HEK293 (cell line): ENCODE measurements around the gene IRS1.

Experiments used
- CTCF ChIA-PET: fragments of 350-600 bp; formaldehyde crosslinking; extraction: SDS; loops from one replicate; lab custom pipeline; 2021; ENCODE audit warnings: antibody characterized with exemption; lab: Yijun Ruan, JAX
- POLR2A ChIA-PET: fragments of 300-600 bp; formaldehyde crosslinking; extraction: SDS; loops from one replicate; lab custom pipeline; 2020; ENCODE audit warnings: antibody characterized with exemption, inconsistent platforms; lab: Yijun Ruan, JAX
- H3K27ac ChIP-seq: fragments of 200-500 bp; sonication (Bioruptor generic); 2 replicates; pipeline ENCODE4 v1.5.1; 2014; ENCODE audit warnings: low read depth, low read length, control low read depth, inconsistent platforms; ENCODE audit errors: extremely low read depth
- H3K36me3 ChIP-seq, 2 experiments: fragments of 200-500 bp in 1 of 2; sonication (Bioruptor generic) in 1 of 2; 1 replicate in 1 of 2; 2 replicates in 1 of 2; pipeline ENCODE4 v1.5.1; 2014 to 2017; ENCODE audit warnings: inconsistent platforms in 2 of 2, low read length in 2 of 2; ENCODE audit not compliant: control insufficient read depth in 2 of 2, insufficient read depth in 1 of 2
- H3K4me1 ChIP-seq: fragments of 200-500 bp; sonication (Bioruptor generic); 2 replicates; pipeline ENCODE4 v1.5.1; 2014; ENCODE audit warnings: mild to moderate bottlenecking, low read length, inconsistent platforms; ENCODE audit not compliant: control insufficient read depth, insufficient read depth
- H3K4me3 ChIP-seq: 2 replicates; pipeline ENCODE4 v1.5.1; 2011; ENCODE audit warnings: low read depth, mild to moderate bottlenecking, control low read depth, low read length, moderate library complexity
- H3K9me3 ChIP-seq: fragments of 200-500 bp; sonication (Bioruptor generic); 2 replicates; pipeline ENCODE4 v1.5.1; 2014; ENCODE audit warnings: low read depth, low read length, inconsistent platforms; ENCODE audit not compliant: control insufficient read depth, insufficient read depth
- BCL11A ChIP-seq: fragments of 450-650 bp; formaldehyde crosslinking; IDR thresholded peaks from 2 replicates; pipeline ENCODE4 v1.5.1; 2016; ENCODE audit warnings: low read depth, missing biosample characterization, missing genetic modification characterization
- GLIS2 ChIP-seq: fragments of 450-650 bp; formaldehyde crosslinking; IDR thresholded peaks from 2 replicates; pipeline ENCODE4 v1.5.1; 2016; ENCODE audit warnings: missing biosample characterization, missing genetic modification characterization
- HOXC10 ChIP-seq: sonication (generic); formaldehyde crosslinking; IDR thresholded peaks from 2 replicates; pipeline ENCODE4 v1.8.1; 2023; ENCODE audit warnings: mild to moderate bottlenecking, missing genetic modification reagents
- KLF8 ChIP-seq: fragments of 450-650 bp; formaldehyde crosslinking; IDR thresholded peaks from 2 replicates; pipeline ENCODE4 v1.5.1; 2016; ENCODE audit warnings: missing biosample characterization, missing genetic modification characterization
- SETDB1 ChIP-seq: IDR thresholded peaks from one replicate; pipeline ENCODE4 v1.6.1; 2017; ENCODE audit warnings: mild to moderate bottlenecking, low read length, moderate library complexity, mixed read lengths; ENCODE audit not compliant: insufficient read length
- ZBTB1 ChIP-seq: fragments of 450-650 bp; formaldehyde crosslinking; IDR thresholded peaks from 2 replicates; pipeline ENCODE4 v1.5.1; 2016; ENCODE audit warnings: missing biosample characterization, missing genetic modification characterization
- ZBTB11 ChIP-seq: fragments of 450-650 bp; formaldehyde crosslinking; conservative IDR thresholded peaks from 2 replicates; pipeline ENCODE4 v1.5.1; 2016; ENCODE audit warnings: low read depth, missing biosample characterization, missing genetic modification characterization
- ZBTB17 ChIP-seq: fragments of 450-650 bp; formaldehyde crosslinking; IDR thresholded peaks from 2 replicates; pipeline ENCODE4 v1.5.1; 2016; ENCODE audit warnings: missing biosample characterization, missing genetic modification characterization
- ZBTB20 ChIP-seq: fragments of 450-650 bp; formaldehyde crosslinking; IDR thresholded peaks from 2 replicates; pipeline ENCODE4 v1.5.1; 2016; ENCODE audit warnings: missing biosample characterization, missing genetic modification characterization
- ZFP69B ChIP-seq: fragments of 450-650 bp; formaldehyde crosslinking; IDR thresholded peaks from 2 replicates; pipeline ENCODE4 v1.5.1; 2016; ENCODE audit warnings: missing biosample characterization, missing genetic modification characterization
- ZNF112 ChIP-seq: fragments of 450-650 bp; formaldehyde crosslinking; IDR thresholded peaks from 2 replicates; pipeline ENCODE4 v1.5.0; 2017; ENCODE audit warnings: missing biosample characterization, missing genetic modification characterization
- ZNF433 ChIP-seq: fragments of 450-650 bp; formaldehyde crosslinking; IDR thresholded peaks from 2 replicates; pipeline ENCODE4 v1.5.1; 2016; ENCODE audit warnings: missing biosample characterization, missing genetic modification characterization, low read depth
- ZNF555 ChIP-seq: fragments of 450-650 bp; formaldehyde crosslinking; conservative IDR thresholded peaks from 2 replicates; pipeline ENCODE4 v1.5.1; 2017; ENCODE audit warnings: missing biosample characterization, mild to moderate bottlenecking, missing genetic modification characterization, inconsistent platforms
- ZNF610 ChIP-seq: fragments of 450-650 bp; formaldehyde crosslinking; IDR thresholded peaks from 2 replicates; pipeline ENCODE4 v1.5.1; 2016; ENCODE audit warnings: missing biosample characterization, missing genetic modification characterization, borderline replicate concordance
- ZNF629 ChIP-seq: fragments of 450-650 bp; formaldehyde crosslinking; IDR thresholded peaks from 2 replicates; pipeline ENCODE4 v1.5.1; 2017; ENCODE audit warnings: missing biosample characterization, missing genetic modification characterization
- ZNF830 ChIP-seq: fragments of 450-650 bp; IDR thresholded peaks from 2 replicates; pipeline ENCODE4 v1.5.0; 2018; ENCODE audit warnings: missing biosample characterization, missing genetic modification characterization, low read depth, mild to moderate bottlenecking, moderate library complexity
- ZNF843 ChIP-seq: fragments of 450-650 bp; formaldehyde crosslinking; IDR thresholded peaks from 2 replicates; pipeline ENCODE4 v1.5.1; 2016; ENCODE audit warnings: missing biosample characterization, missing genetic modification characterization
- ZSCAN30 ChIP-seq: fragments of 450-650 bp; IDR thresholded peaks from 2 replicates; pipeline ENCODE4 v1.5.1; 2018; ENCODE audit warnings: missing biosample characterization, mild to moderate bottlenecking, missing genetic modification characterization, moderate library complexity
- TF ChIP-seq, protein P1 (sequence below): fragments of 450-650 bp; formaldehyde crosslinking; IDR thresholded peaks from 2 replicates; pipeline ENCODE4 v1.5.1; 2016; ENCODE audit warnings: missing biosample characterization, missing genetic modification characterization
- TF ChIP-seq, protein P2 (sequence below): fragments of 450-650 bp; formaldehyde crosslinking; IDR thresholded peaks from 2 replicates; pipeline ENCODE4 v1.5.1; 2016; ENCODE audit warnings: missing biosample characterization, missing genetic modification characterization
- TF ChIP-seq, protein P3 (sequence below): fragments of 450-650 bp; formaldehyde crosslinking; IDR thresholded peaks from 2 replicates; pipeline ENCODE4 v1.5.1; 2016; ENCODE audit warnings: missing biosample characterization, missing genetic modification characterization

The IRS1 gene

GRCh38 chr2:226836548-226836885 is 36.9 kb upstream of the IRS1 start (continued):
- no peak for TF ChIP-seq HOXC10 (CRISPR knock-in tag)
- TF ChIP-seq ZNF433, result no peak
- no peak for TF ChIP-seq ZBTB11 (tag by site-specific recombination)
- TF ChIP-seq KLF8, result no peak
- TF ChIP-seq ZNF555 (tag by site-specific recombination), result no peak

DNA sequence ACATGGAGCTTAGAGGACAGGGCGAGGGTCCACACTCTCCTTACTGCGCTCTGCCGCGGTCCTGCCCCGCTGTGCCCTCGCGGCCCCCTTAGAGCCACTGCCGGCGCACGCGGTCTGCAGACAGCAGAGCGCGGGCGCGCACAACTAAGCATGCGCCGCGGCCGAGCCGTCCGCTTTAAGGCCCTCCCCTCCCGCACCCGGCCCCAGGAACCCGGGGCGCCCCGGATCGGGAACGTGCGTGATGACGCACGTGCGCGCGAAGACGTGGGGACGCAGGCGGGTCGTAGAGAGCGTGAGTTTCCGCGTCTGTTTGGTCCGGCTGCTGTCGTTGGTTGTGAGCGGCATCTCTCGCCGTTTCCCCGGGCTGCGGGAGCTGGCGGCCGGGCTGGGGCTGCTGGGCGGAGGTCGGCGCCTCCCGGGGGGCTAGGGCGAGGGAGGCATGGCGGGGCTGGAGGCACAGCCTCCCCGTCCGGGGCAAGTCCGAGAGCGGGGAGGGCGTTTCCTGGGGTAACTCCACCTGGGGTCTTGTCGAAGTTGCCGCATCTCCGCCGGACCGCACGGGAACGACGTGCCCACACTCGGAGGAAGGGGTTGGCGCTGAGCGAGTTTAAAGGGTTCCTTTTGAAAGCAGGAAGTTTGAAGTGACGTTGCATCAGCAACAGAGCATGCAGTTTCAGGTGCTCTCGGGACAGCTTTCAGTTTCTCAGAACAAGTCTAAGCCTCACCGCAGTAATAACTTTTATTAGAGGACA is 36.4 kb upstream of the IRS1 start, which contains the start of gene RHBDD1:
RHBDD1 (plus strand) TSS at position 259 of the 752 bp plus-strand sequence. CDS start 28,640 bp downstream, outside the sequence.
- H3K36me3 ChIP-seq, result peaks cover 0 to 10% of the 10 kb centered on the region in 2 experiments; a peak in 1 of 3 replicates
- peak within 1 kb of the TSS; percentile 73 for H3K27ac ChIP-seq
- no peaks in the 10 kb centered on the region for H3K9me3 ChIP-seq
- peak within 1 kb of the TSS; percentile 69 for H3K4me3 ChIP-seq
- ChIA-PET CTCF (interaction anchor here (0.6 kb wide), 1 partner anchor 492 kb away, joined by 4 read pairs; no protein-coding TSS in a partner anchor), POLR2A (interaction anchor here (1.0 kb wide), 1 partner anchor 26 kb away, joined by 3 read pairs; no protein-coding TSS in a partner anchor)
- H3K4me1 ChIP-seq, result 0 out of 2 replicates have a peak, but pooled peaks cover 4% of the 10 kb centered on the region
- TF ChIP-seq SETDB1 (peak; percentile 93), ZNF112 (no peak), ZBTB17 (tag by site-specific recombination) (peak; percentile 62), ZNF629 (tag by site-specific recombination) (peak; percentile 76), ZNF610 (tag by site-specific recombination) (peak; percentile 83), ZFP69B (tag by site-specific recombination) (peak; percentile 96), ZBTB11 (tag by site-specific recombination) (peak; percentile 91), ZSCAN30 (tag by site-specific recombination) (peak; percentile 53; the same call in 1 of the 2 replicates), ZNF830 (tag by site-specific recombination) (no peak), GLIS2 (tag by site-specific recombination) (peak; percentile 69), ZBTB1 (no peak), ZNF843 (tag by site-specific recombination) (0 out of 2 replicates have a peak, but pooled peaks have one; percentile 15), ZBTB20 (tag by site-specific recombination) (peak; percentile 94), BCL11A (tag by site-specific recombination) (no peak), KLF8 (peak; percentile 36; the same call in 1 of the 2 replicates)
- TF ChIP-seq, protein P1, sequence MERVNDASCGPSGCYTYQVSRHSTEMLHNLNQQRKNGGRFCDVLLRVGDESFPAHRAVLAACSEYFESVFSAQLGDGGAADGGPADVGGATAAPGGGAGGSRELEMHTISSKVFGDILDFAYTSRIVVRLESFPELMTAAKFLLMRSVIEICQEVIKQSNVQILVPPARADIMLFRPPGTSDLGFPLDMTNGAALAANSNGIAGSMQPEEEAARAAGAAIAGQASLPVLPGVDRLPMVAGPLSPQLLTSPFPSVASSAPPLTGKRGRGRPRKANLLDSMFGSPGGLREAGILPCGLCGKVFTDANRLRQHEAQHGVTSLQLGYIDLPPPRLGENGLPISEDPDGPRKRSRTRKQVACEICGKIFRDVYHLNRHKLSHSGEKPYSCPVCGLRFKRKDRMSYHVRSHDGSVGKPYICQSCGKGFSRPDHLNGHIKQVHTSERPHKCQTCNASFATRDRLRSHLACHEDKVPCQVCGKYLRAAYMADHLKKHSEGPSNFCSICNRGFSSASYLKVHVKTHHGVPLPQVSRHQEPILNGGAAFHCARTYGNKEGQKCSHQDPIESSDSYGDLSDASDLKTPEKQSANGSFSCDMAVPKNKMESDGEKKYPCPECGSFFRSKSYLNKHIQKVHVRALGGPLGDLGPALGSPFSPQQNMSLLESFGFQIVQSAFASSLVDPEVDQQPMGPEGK (tag by site-specific recombination), result peak; percentile 79
- TF ChIP-seq, protein P2, sequence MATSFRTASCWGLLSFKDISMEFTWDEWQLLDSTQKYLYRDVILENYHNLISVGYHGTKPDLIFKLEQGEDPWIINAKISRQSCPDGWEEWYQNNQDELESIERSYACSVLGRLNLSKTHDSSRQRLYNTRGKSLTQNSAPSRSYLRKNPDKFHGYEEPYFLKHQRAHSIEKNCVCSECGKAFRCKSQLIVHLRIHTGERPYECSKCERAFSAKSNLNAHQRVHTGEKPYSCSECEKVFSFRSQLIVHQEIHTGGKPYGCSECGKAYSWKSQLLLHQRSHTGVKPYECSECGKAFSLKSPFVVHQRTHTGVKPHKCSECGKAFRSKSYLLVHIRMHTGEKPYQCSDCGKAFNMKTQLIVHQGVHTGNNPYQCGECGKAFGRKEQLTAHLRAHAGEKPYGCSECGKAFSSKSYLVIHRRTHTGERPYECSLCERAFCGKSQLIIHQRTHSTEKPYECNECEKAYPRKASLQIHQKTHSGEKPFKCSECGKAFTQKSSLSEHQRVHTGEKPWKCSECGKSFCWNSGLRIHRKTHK (tag by site-specific recombination), result no peak
- TF ChIP-seq, protein P3, sequence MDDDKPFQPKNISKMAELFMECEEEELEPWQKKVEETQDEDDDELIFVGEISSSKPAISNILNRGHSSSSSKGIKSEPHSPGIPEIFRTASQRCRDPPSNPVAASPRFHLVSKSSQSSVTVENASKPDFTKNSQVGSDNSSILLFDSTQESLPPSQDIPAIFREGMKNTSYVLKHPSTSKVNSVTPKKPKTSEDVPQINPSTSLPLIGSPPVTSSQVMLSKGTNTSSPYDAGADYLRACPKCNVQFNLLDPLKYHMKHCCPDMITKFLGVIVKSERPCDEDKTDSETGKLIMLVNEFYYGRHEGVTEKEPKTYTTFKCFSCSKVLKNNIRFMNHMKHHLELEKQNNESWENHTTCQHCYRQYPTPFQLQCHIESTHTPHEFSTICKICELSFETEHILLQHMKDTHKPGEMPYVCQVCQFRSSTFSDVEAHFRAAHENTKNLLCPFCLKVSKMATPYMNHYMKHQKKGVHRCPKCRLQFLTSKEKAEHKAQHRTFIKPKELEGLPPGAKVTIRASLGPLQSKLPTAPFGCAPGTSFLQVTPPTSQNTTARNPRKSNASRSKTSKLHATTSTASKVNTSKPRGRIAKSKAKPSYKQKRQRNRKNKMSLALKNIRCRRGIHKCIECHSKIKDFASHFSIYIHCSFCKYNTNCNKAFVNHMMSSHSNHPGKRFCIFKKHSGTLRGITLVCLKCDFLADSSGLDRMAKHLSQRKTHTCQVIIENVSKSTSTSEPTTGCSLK (tag by site-specific recombination), result no peak
